NCI-H1436 treated with DMSO at 0.1 percent for 48 hours (cell line): ENCODE results near the gene RBM20.

ENCODE experiments used
- DNase-seq: peaks from one replicate; lab custom pipeline; 2025; lab: John Stamatoyannopoulos, UW

RBM20 gene

DNA sequence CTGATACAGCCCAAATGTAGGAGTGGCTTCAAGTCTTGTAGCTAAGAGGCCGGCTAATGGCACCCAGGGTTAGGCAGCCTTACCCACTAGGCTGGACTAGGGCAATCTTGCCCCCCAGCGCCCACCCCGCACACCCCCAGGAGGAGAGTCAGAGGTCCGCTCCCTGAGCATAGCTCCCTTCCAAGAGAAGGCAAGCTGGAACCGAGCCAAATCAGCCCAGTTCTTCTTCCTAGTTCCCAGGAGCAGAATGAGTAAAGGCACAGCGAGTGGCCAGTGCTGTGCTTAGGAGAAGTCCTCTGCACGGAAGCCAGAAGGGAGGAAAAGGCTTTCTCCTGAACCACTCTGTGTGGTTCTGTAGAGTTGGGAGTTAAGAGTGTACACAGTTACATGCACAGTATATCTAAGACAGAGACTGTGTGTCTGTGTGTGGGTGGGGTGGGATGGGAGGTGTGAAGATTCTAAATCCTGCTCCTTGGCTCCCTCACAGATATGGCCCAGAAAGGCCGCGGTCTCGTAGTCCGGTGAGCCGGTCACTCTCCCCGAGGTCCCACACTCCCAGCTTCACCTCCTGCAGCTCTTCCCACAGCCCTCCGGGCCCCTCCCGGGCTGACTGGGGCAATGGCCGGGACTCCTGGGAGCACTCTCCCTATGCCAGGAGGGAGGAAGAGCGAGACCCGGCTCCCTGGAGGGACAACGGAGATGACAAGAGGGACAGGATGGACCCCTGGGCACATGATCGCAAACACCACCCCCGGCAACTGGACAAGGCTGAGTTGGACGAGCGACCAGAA lies 167.8 kb downstream of the RBM20 start:
- no peak for DNase-seq

- no peak for DNase-seq
Measured at GRCh38 chr10:110812583-110812982, 168.4 kb downstream of the RBM20 start.

GRCh38 chr10:110813743-110814472 lies 169.8 kb downstream of the RBM20 start:
- DNase-seq = no peak

GRCh38 chr10:110815354-110816004 lies 171.3 kb downstream of the RBM20 start:
- DNase-seq = no peak

GRCh38 chr10:110817614-110818013 lies 173.5 kb downstream of the RBM20 start:
- DNase-seq = no peak

DNA sequence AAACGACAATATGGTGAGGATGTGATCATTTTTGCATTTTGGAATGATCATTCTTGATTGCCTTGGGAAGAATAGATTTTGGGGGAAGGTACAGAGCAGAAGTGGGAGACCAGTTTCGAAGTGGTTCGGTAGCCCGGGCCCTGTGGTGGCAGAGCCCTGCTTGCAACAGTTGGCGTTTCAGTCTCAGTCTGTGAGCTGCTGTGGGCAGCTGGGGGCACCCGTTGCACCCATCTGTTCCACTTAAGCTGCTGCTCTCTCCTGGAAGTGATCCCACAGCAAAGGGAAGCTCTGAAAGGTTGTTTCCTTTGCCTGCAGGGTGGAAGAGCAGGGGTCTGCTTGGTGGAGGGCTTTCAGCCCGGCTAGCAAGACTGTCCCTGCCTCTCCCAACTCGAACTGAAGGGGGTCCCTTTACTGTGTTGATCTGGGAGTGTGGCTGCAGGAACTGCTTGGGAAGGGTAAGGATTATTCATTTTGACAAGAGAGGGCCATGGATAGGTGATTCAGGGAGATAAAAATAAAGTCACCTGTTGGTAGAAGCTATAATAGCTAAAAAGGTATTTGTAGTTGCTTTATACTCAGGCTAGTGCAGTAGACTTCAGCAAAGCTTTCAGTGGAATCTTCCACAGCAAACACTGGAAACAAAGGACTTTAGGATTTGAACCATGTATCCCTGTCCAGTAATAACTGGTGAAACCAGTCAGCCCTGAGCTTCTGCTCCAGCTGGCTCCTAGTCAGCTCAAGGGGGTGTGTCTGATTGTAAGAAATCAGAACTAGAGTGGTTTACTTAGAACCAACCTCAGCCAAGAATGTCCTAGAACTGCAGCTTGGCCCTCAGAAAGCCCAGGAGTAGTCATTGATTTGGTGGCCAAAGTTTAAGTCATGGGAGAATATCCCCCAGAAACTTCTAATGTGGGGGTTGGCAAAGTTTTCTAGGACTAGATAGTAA lies 174.4 kb downstream of the RBM20 start:
- no peak for DNase-seq

- no peak for DNase-seq
Measured at GRCh38 chr10:110820321-110820814, 176.2 kb downstream of the RBM20 start.

GRCh38 chr10:110821508-110821907 lies 177.4 kb downstream of the RBM20 start:
- no peak for DNase-seq

DNA sequence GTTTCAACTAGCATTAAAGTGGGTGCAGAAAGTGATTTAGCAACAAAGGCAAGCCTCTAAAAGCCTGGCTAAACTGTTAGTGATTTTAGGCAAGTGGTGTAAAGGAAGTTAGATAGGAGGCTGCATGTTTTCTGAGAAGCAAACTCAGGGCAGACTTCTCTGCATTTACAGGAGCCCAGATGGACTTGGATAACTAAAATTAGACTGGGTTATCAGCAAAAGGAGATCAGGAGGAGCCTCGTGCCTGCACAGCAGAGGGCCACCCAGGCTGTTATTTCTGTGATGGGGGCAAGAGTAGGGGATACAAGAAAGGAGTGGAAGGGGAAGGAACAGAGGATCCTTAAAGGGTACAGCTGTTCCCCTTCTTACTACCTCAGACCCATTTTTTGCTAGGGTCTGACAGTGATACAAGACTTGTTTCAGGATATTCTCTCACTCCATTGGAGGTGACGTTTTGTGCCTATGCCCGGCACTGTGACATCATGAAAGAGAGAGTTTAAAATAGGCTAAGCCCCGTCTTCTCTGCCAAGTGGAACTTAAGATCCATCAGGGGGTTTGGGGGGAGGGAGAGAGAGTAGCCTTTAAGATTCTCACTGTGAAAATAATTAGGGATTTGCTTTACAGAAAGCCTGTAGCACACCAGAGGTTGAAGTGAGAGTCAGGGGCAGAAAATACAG lies 178.0 kb downstream of the RBM20 start:
- no peak for DNase-seq

DNA sequence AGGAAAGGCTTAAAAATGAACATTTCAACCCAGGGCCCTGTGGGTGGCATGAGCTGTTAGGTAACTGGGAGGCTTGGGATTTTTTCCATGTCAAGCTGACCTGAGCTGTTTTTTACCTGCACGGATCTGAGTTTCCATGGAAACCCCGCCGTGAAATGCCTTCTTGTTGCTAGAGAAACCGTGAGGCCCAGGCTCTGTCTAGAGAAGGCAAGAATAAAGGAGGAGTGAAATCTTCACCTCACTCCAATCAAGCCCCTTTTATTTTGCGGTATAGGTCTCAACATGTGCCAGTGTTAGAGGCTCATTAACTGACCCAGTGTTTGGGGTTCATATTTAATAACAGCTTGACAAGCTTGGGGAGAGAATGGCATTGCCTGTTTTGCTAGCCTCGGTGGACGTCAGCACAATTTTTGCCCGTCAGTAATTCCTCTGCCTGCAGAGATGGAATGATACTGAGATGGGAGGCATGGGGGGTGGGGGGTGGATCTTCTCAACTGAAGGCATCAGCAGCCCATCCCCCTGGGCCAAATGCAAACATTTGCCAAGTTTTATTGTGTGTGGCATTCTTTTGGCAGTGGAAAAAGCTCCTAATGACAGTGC lies 178.7 kb downstream of the RBM20 start:
- no peak for DNase-seq

DNA sequence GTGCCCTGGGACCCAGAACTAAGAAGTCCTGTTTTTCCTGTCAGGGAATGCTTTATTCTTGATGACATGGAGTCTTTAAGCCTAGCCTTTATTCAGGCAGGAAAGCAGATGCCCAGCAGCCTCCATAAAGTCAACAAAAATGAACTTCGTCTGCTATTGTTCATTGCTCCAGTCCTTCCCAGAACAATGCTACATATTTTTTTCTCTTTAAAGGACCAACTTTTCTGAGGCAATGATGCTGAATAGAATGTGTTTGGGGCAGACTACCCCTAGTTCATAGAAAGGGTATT lies 180.0 kb downstream of the RBM20 start:
- DNase-seq = no peak

- no peak for DNase-seq
Measured at GRCh38 chr10:110824660-110825059, 180.5 kb downstream of the RBM20 start.

GRCh38 chr10:110825508-110825907 lies 181.4 kb downstream of the RBM20 start:
- DNase-seq = no peak

GRCh38 chr10:110827410-110827809 lies 183.3 kb downstream of the RBM20 start:
- no peak for DNase-seq

- DNase-seq = no peak
Measured at GRCh38 chr10:110827875-110828274, 183.7 kb downstream of the RBM20 start.

GRCh38 chr10:110828525-110828924 lies 184.4 kb downstream of the RBM20 start:
- no peak for DNase-seq

DNA sequence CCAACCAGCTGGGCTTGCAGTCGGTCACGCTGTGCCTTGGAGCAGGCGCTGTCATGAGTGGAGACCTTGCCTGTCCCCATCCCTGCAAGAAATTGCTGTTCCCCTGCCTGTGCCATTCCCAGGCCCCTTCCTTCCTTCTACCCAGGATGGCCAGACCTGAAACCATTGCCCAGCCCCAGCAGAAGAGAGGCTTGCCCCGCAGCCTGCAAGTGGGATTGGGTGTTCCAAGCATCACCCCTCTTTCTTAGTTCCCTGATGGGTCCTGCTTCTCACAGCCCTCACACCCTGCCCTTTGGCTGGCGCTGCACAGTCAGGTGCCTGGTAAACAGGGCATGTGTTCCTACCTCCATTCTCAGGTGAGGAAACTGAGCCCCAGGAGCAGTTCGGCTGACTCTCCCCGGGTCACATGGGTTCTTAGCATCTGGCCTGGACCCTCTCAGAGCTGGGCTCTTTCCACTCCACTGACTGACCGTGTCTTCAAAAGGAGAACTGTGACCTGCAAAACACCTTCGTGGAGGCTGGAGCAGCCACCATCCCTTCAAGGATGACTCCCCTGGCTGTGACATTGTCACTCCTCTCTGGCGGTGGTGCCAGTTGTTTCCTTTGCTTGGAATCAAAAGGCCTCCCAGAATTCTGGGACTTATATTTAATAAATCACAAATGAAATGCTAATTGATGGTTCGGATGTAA lies 185.7 kb downstream of the RBM20 start:
- no peak for DNase-seq

- DNase-seq = no peak
Measured at GRCh38 chr10:110833234-110833940, 189.3 kb downstream of the RBM20 start.

DNA sequence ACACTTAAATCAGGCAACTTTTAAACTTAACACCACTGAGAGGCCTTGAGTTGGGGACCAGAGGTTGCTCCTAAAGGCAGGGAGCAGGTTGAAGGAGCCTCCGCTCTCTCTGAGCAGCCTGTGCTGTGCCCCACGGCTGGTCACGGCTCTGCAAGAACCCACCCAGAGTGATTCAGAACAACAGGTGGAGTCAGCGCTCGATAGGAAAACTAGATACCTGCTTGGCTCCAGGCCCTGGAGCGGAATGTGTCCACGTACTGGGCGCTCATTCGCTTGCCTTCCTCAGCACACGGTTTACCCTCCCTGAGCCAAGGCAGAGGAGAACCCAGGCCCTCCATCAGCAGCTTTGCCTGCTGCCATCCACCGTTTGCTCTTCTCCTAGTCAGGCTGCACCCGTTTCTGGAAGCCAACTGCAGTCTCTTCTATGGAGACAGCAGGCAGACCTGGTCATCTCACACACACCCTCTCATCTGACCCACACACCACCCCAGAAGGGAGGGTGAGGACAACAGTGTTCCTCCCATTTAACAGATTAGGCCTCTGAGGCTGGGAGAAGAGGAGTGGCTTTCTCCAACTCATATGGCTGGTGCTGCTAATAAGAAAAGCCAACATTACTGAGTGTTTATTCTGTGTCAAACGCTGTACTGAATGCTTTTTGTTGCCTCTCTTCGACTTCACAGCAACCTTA lies 189.9 kb downstream of the RBM20 start:
- no peak for DNase-seq
